MM.1S (cell line): ENCODE data around the gene CPPED1.

Source experiments
- EZH2 ChIP-seq: fragments of 300-600 bp; sonication (generic); optimal IDR thresholded peaks from 2 replicates; pipeline ENCODE3; 2017; ENCODE audit warnings: low read depth, mild to moderate bottlenecking, antibody characterized with exemption, low read length, mixed read lengths
- EZH2phosphoT487 ChIP-seq: fragments of 300-600 bp; sonication (generic); IDR thresholded peaks from 2 replicates; pipeline ENCODE4 v1.6.1; 2018; ENCODE audit warnings: antibody characterized with exemption, low read length
- TF ChIP-seq, protein P1 (sequence below): fragments of 300-600 bp; sonication (generic); IDR thresholded peaks from 2 replicates; pipeline ENCODE4 v1.5.1; 2016; ENCODE audit warnings: antibody characterized with exemption, low read length, mixed read lengths

DNA sequence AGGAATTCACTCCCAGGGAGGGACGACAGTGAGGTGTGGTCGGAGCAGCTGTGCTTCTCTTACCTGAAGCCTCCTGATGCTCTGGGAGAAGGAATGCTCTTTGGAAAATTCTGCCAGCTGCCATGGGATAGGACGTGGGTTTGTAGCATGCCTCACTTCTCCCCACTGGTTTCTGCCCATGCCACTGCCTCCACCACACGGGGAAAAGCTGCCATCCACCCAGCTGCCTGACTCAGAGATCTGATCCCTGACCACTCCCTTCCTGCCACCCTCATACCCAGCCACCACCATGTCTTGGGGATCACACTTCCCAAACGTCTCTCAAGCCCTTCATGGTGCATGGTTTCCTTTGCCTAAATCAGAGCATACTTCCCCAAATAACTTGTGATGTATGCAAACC lies 80.0 kb downstream of the CPPED1 start:
- no peak for TF ChIP-seq EZH2
- TF ChIP-seq, protein P1, sequence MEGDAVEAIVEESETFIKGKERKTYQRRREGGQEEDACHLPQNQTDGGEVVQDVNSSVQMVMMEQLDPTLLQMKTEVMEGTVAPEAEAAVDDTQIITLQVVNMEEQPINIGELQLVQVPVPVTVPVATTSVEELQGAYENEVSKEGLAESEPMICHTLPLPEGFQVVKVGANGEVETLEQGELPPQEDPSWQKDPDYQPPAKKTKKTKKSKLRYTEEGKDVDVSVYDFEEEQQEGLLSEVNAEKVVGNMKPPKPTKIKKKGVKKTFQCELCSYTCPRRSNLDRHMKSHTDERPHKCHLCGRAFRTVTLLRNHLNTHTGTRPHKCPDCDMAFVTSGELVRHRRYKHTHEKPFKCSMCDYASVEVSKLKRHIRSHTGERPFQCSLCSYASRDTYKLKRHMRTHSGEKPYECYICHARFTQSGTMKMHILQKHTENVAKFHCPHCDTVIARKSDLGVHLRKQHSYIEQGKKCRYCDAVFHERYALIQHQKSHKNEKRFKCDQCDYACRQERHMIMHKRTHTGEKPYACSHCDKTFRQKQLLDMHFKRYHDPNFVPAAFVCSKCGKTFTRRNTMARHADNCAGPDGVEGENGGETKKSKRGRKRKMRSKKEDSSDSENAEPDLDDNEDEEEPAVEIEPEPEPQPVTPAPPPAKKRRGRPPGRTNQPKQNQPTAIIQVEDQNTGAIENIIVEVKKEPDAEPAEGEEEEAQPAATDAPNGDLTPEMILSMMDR, result no peak
- TF ChIP-seq EZH2phosphoT487, result no peak
